ENCODE results near the gene TSPEAR. TPM values are rescaled to one million over a fixed set of nuclear protein-coding genes. Genes with fewer than 3 reads are reported as not detected.

TSPEAR gene
- total RNA-seq, 3 donors from 2014 or later (not counting 1 experiment from before 2014, with no cell fraction given): not detected

DNA sequence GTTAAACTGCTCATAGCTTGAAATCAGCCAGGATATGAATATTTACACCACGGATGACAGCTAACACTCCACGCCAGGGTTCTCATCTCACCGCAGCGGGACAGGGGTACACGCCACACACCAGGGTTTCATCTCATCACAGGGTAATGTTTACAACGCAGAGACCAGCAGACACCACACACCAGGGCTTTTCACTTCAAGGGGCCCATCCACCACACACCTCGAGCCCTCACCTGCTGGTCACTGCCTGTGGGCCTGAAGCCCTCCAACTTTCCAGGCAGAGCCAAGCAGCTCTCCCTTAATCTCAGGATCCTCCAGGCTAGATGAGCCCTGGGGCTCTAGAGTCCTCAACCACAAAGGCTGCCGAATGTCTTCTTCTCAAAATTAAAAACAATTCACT, 15.7 kb downstream of the TSPEAR start:
- no peak overlapping the region for H3K4me3 Mint-ChIP-seq
- Histone ChIP-seq H3K36me3 (ENCODE audit: control insufficient read depth, insufficient read depth, low read length) (no peaks in the 10 kb centered on the region), H3K27me3 (ENCODE audit: control insufficient read depth, insufficient read depth, low read length) (peaks cover 15% of the 10 kb centered on the region), H3K4me1 (ENCODE audit: control insufficient read depth, insufficient read depth, low read length) (no peaks in the 10 kb centered on the region), H3K9me3 (ENCODE audit: control insufficient read depth, insufficient read depth, low read length) (no peaks in the 10 kb centered on the region), H3K27ac (ENCODE audit: low read length) (no peak overlapping the region), H3K4me3 (ENCODE audit: low read length) (no peak overlapping the region)
- intact Hi-C loops (cut with micrococcal nuclease): no loop called here
- DNase-seq (no peak), ATAC-seq (no peak)
- peaks cover 0 to 17% of the 10 kb centered on the region in 2 donors for H3K4me1 Mint-ChIP-seq
- TF ChIP-seq CTCF (IDR thresholded peaks at IDR 0.05): no peak
- peaks cover 0 to 6% of the 10 kb centered on the region in 2 donors for H3K9me3 Mint-ChIP-seq
- 87% methylated on average over 8 of the region's 8 CpGs for WGBS (ENCODE audit: insufficient coverage)
- peaks cover 43 to 73% of the 10 kb centered on the region in 2 donors for H3K27me3 Mint-ChIP-seq (ENCODE audit: low read depth in 2 of 2)
- no peak overlapping the region for H3K27ac Mint-ChIP-seq
- peaks cover 12% of the 10 kb centered on the region for H3K36me3 Mint-ChIP-seq

GRCh38 chr21:44695184-44695583, 16.2 kb downstream of the TSPEAR start:
- 76% methylated on average over 8 of the region's 8 CpGs for WGBS (ENCODE audit: insufficient coverage)
- H3K36me3 ChIP-seq (ENCODE audit: control insufficient read depth, insufficient read depth, low read length): no peaks in the 10 kb centered on the region
- H3K27me3 ChIP-seq (ENCODE audit: control insufficient read depth, insufficient read depth, low read length): peaks cover 15% of the 10 kb centered on the region
- Mint-ChIP-seq H3K36me3 (peaks cover 12% of the 10 kb centered on the region), H3K9me3 (peaks cover 0 to 6% of the 10 kb centered on the region in 2 donors), H3K27me3 (ENCODE audit: low read depth in 2 of 2) (peaks cover 45 to 73% of the 10 kb centered on the region in 2 donors), H3K27ac (no peak overlapping the region), H3K4me1 (peaks cover 0 to 17% of the 10 kb centered on the region in 2 donors), H3K4me3 (no peak overlapping the region)
- H3K4me1 ChIP-seq (ENCODE audit: control insufficient read depth, insufficient read depth, low read length): no peaks in the 10 kb centered on the region
- intact Hi-C loops (cut with micrococcal nuclease): no loop called here
- TF ChIP-seq CTCF (IDR thresholded peaks at IDR 0.05): no peak
- H3K9me3 ChIP-seq (ENCODE audit: control insufficient read depth, insufficient read depth, low read length): no peaks in the 10 kb centered on the region
- no peak for DNase-seq
- no peak overlapping the region for H3K27ac ChIP-seq (ENCODE audit: low read length)
- H3K4me3 ChIP-seq (ENCODE audit: low read length): no peak overlapping the region
- no peak for ATAC-seq

- H3K27ac ChIP-seq (ENCODE audit: low read length): no peak overlapping the region
- H3K4me1 ChIP-seq (ENCODE audit: control insufficient read depth, insufficient read depth, low read length): no peaks in the 10 kb centered on the region
- Mint-ChIP-seq H3K4me1 (peaks cover 0 to 17% of the 10 kb centered on the region in 2 donors), H3K27me3 (ENCODE audit: low read depth in 2 of 2) (peaks cover 44 to 75% of the 10 kb centered on the region in 2 donors), H3K36me3 (peaks cover 12% of the 10 kb centered on the region), H3K4me3 (no peak overlapping the region), H3K27ac (no peak overlapping the region), H3K9me3 (peaks cover 0 to 6% of the 10 kb centered on the region in 2 donors)
- intact Hi-C loops (cut with micrococcal nuclease): no loop called here
- ATAC-seq: no peak
- no peaks in the 10 kb centered on the region for H3K9me3 ChIP-seq (ENCODE audit: control insufficient read depth, insufficient read depth, low read length)
- peaks cover 15% of the 10 kb centered on the region for H3K27me3 ChIP-seq (ENCODE audit: control insufficient read depth, insufficient read depth, low read length)
- WGBS (ENCODE audit: insufficient coverage): 67% methylated on average over 11 of the region's 11 CpGs
- H3K36me3 ChIP-seq (ENCODE audit: control insufficient read depth, insufficient read depth, low read length): no peaks in the 10 kb centered on the region
- no peak for TF ChIP-seq CTCF (IDR thresholded peaks at IDR 0.05)
- peak in 1 of 2 donors; percentile 23 for DNase-seq
- no peak overlapping the region for H3K4me3 ChIP-seq (ENCODE audit: low read length)
Observed at GRCh38 chr21:44694776-44695175, 16.6 kb downstream of the TSPEAR start.
